K562 (cell line): ENCODE measurements around the gene CYB561A3. TPM values are rescaled to one million over a fixed set of nuclear protein-coding genes. Genes with fewer than 3 reads are reported as not detected.

Experiments
- ATAC-seq: fragments of 200-7000 bp; cut with Tn5 transposase; 3 replicates; pipeline ENCODE4 v1.9.1; 2020; ENCODE audit warnings: moderate library complexity
- BruUV-seq: library from RNA; stranded (reverse); fragments of 400-500 nt; replicated peaks from 2 replicates; lab custom pipeline; 2021; lab: Mats Ljungman, UMichigan
- CTCF ChIA-PET: fragments of 300-600 bp; formaldehyde crosslinking; extraction: SDS; loops from one replicate; lab custom pipeline; 2021; ENCODE audit warnings: low intra/inter-chr PET ratio; lab: Yijun Ruan, JAX
- POLR2A ChIA-PET: fragments of 300-600, 350-650 bp; sonication (Branson Sonifier 250); formaldehyde crosslinking; extraction: SDS; loops from one replicate; lab custom pipeline; 2021; ENCODE audit warnings: antibody characterized with exemption, inconsistent platforms; lab: Yijun Ruan, JAX
- DNase-seq, 4 experiments: peaks; one replicate each; pipeline versions ENCODE4 v3.0.0 to v3.0.0-alpha.2; 2011 to 2018; ENCODE audit warnings: low spot score in 3 of 4, mixed read lengths in 3 of 4; ENCODE audit errors: extremely low read depth in 1 of 4
- FAIRE-seq: peaks from 2 replicates; lab custom pipeline; 2011; peaks lifted over from hg19 to GRCh38; lab: Jason Lieb, UNC
- H2AFZ ChIP-seq: 2 replicates; pipeline ENCODE4 v1.6.0; 2011; ENCODE audit warnings: low read depth, low read length, control low read depth, inconsistent platforms
- H3K27ac ChIP-seq: fragments of 200-600 bp; 3 replicates; pipeline ENCODE4 v1.8.0; 2011; ENCODE audit warnings: low read depth, mild to moderate bottlenecking, control low read depth, inconsistent platforms, low read length, moderate library complexity, mixed read lengths; ENCODE audit errors: extremely low read depth
- H3K27me3 ChIP-seq, 2 experiments: fragments of 300-600 bp in 1 of 2; 2 replicates in 1 of 2; 3 replicates in 1 of 2; pipeline versions ENCODE4 v1.6.0 to v1.8.0; 2011; ENCODE audit warnings: inconsistent platforms in 2 of 2, low read length in 2 of 2, mild to moderate bottlenecking in 1 of 2, mixed read lengths in 1 of 2, moderate library complexity in 1 of 2; ENCODE audit not compliant: control insufficient read depth in 2 of 2, insufficient read depth in 2 of 2
- H3K36me3 ChIP-seq: fragments of 300-600 bp; 3 replicates; pipeline ENCODE4 v1.8.0; 2011; ENCODE audit warnings: mild to moderate bottlenecking, low read length, inconsistent platforms; ENCODE audit not compliant: control insufficient read depth, insufficient read depth
- H3K4me1 ChIP-seq, 2 experiments: fragments of 200-600 bp in 1 of 2; replicated peaks in 1 of 2; 2 replicates in 1 of 2; 3 replicates in 1 of 2; pipeline versions ENCODE4 v1.5.1 to v1.8.0; 2011; ENCODE audit warnings: inconsistent platforms in 2 of 2, low read length in 2 of 2, mild to moderate bottlenecking in 1 of 2, mixed read lengths in 1 of 2, moderate library complexity in 1 of 2; ENCODE audit not compliant: control insufficient read depth in 2 of 2, insufficient read depth in 2 of 2
- H3K4me2 ChIP-seq: 2 replicates; pipeline ENCODE4 v1.6.1; 2011; ENCODE audit warnings: low read length, control low read depth, inconsistent platforms, mixed read lengths; ENCODE audit not compliant: insufficient read depth
- H3K4me3 ChIP-seq: fragments of 200-600 bp; sonication (generic), shearing (Covaris generic); 2 replicates; pipeline ENCODE4 v1.5.1; 2016; ENCODE audit warnings: control low read depth, inconsistent platforms
- H3K79me2 ChIP-seq: fragments of 200-600 bp; 3 replicates; pipeline ENCODE4 v1.8.0; 2011; ENCODE audit warnings: low read length, inconsistent platforms; ENCODE audit not compliant: control insufficient read depth, insufficient read depth
- H3K9ac ChIP-seq, 2 experiments: 2 replicates each; pipeline versions ENCODE4 v1.6.0 to v1.6.1; 2011; ENCODE audit warnings: low read depth in 2 of 2, low read length in 2 of 2, control low read depth in 1 of 2, inconsistent platforms in 1 of 2, mild to moderate bottlenecking in 1 of 2, mixed read lengths in 1 of 2; ENCODE audit not compliant: insufficient read depth in 1 of 2
- H3K9me1 ChIP-seq: one replicate; pipeline ENCODE4 v1.6.0; 2011; ENCODE audit warnings: inconsistent platforms, mild to moderate bottlenecking, low read length, moderate library complexity; ENCODE audit not compliant: control insufficient read depth, insufficient read depth
- H3K9me3 ChIP-seq: replicated peaks from 2 replicates; pipeline ENCODE4 v1.5.1; 2011; ENCODE audit warnings: low read depth, low read length, inconsistent platforms; ENCODE audit not compliant: control insufficient read depth, insufficient read depth
- H4K20me1 ChIP-seq: replicated peaks from 2 replicates; pipeline ENCODE4 v1.6.1; 2011; ENCODE audit warnings: low read length, inconsistent platforms, mixed read lengths; ENCODE audit not compliant: control insufficient read depth, insufficient read depth
- BCOR ChIP-seq: fragments of 450-650 bp; IDR thresholded peaks from 2 replicates; pipeline ENCODE4 v1.6.1; 2016
- BRD4 ChIP-seq: fragments of 200-600 bp; sonication (generic); IDR thresholded peaks from 2 replicates; pipeline ENCODE4 v1.6.1; 2017; ENCODE audit warnings: inconsistent platforms
- CEBPB ChIP-seq: fragments of 450-650 bp; IDR thresholded peaks from 2 replicates; pipeline ENCODE4 v1.6.1; 2016; ENCODE audit warnings: missing genetic modification characterization, missing compliant biosample characterization
- CHCHD3 ChIP-seq: fragments of 250-450 bp; sonication (Bioruptor Pico); IDR thresholded peaks from 2 replicates; pipeline ENCODE4 v2.1.2; 2022; ENCODE audit warnings: mild to moderate bottlenecking
- HNRNPH1 ChIP-seq: fragments of 200-400 bp; formaldehyde crosslinking; optimal IDR thresholded peaks from 2 replicates; pipeline ENCODE3; 2017; ENCODE audit warnings: low read depth, mild to moderate bottlenecking, low read length, moderate library complexity
- JUND ChIP-seq, 2 experiments: IDR thresholded peaks; 2 replicates in 1 of 2; 3 replicates in 1 of 2; pipeline ENCODE4 v1.6.1; 2011; ENCODE audit warnings: borderline replicate concordance in 2 of 2, low read depth in 2 of 2, low read length in 2 of 2, improper control_type of control experiment in 1 of 2, missing biosample characterization in 1 of 2, missing genetic modification characterization in 1 of 2, missing genetic modification reagents in 1 of 2
- MYBL2 ChIP-seq, 2 experiments: fragments of 450-650 bp in 1 of 2; sonication (generic) in 1 of 2; formaldehyde crosslinking in 1 of 2; IDR thresholded peaks; 2 replicates each; pipeline versions ENCODE4 v1.6.1 to v1.8.1; 2017 to 2022; ENCODE audit warnings: borderline replicate concordance in 1 of 2, inconsistent platforms in 1 of 2, low read depth in 1 of 2, mild to moderate bottlenecking in 1 of 2, missing genetic modification reagents in 1 of 2, moderate library complexity in 1 of 2
- NBN ChIP-seq: fragments of 450-650 bp; IDR thresholded peaks from 2 replicates; pipeline ENCODE4 v1.6.1; 2016; ENCODE audit warnings: low read depth, mild to moderate bottlenecking
- NCOR1 ChIP-seq: fragments of 450-650 bp; IDR thresholded peaks from 2 replicates; pipeline ENCODE4 v1.6.1; 2016; ENCODE audit warnings: mild to moderate bottlenecking, moderate library complexity
- NFRKB ChIP-seq: fragments of 450-650 bp; IDR thresholded peaks from 2 replicates; pipeline ENCODE4 v1.6.1; 2016; ENCODE audit warnings: low read depth
- PTTG1 ChIP-seq: fragments of 450-650 bp; IDR thresholded peaks from 2 replicates; pipeline ENCODE4 v1.6.1; 2016; ENCODE audit warnings: low read depth, mild to moderate bottlenecking, missing genetic modification characterization, missing compliant biosample characterization
- SAFB2 ChIP-seq: fragments of 200-400 bp; formaldehyde crosslinking; IDR thresholded peaks from 2 replicates; pipeline ENCODE4 v1.6.1; 2018; ENCODE audit warnings: borderline replicate concordance, low read length, low read depth, moderate library complexity; ENCODE audit not compliant: severe bottlenecking
- TAF15 ChIP-seq: fragments of 200-400 bp; formaldehyde crosslinking; IDR thresholded peaks from 2 replicates; pipeline ENCODE4 v1.6.1; 2017; ENCODE audit warnings: mild to moderate bottlenecking, low read depth, low read length, moderate library complexity
- TCF7L2 ChIP-seq: fragments of 150-350 bp; IDR thresholded peaks from 2 replicates; pipeline ENCODE4 v1.6.1; 2016; ENCODE audit warnings: low read depth, mild to moderate bottlenecking, low read length, moderate library complexity
- THAP7 ChIP-seq: fragments of 250-450 bp; sonication (Bioruptor Pico); IDR thresholded peaks from 2 replicates; pipeline ENCODE4 v1.5.0; 2021
- ZBTB1 ChIP-seq: sonication (generic); formaldehyde crosslinking; IDR thresholded peaks from 2 replicates; pipeline ENCODE4 v1.8.1; 2023; ENCODE audit warnings: missing genetic modification reagents, low read depth, mild to moderate bottlenecking, borderline replicate concordance
- ZNF263 ChIP-seq: sonication (generic); formaldehyde crosslinking; IDR thresholded peaks from 2 replicates; pipeline ENCODE4 v1.8.0; 2022; ENCODE audit warnings: mild to moderate bottlenecking, missing genetic modification reagents, borderline replicate concordance
- ZNF316 ChIP-seq: fragments of 450-650 bp; IDR thresholded peaks from 2 replicates; pipeline ENCODE4 v1.6.1; 2016
- ZNF384 ChIP-seq: IDR thresholded peaks from 2 replicates; pipeline ENCODE4 v1.6.1; 2012; ENCODE audit warnings: low read depth, low read length, improper control_type of control experiment
- ZNF780A ChIP-seq: fragments of 250-450 bp; sonication (Bioruptor Pico); IDR thresholded peaks from 2 replicates; pipeline ENCODE4 v1.5.0; 2021; ENCODE audit warnings: mild to moderate bottlenecking
- WGBS: fragments of 100-300 bp; shearing (Covaris generic); methylation state at CpG from one replicate; pipeline ENCODE4 v1.1.6; 2016; ENCODE audit warnings: low coverage, mixed read lengths; ENCODE audit not compliant: insufficient coverage; ENCODE audit errors: missing lambda C conversion rate; 5-methylcytosine and 5-hydroxymethylcytosine counted together
- in situ Hi-C: fragments of 300-500 bp; cut with MboI; formaldehyde crosslinking; loops from 4 replicates; pipeline ENCODE4 v1.15.0; 2018; ENCODE audit warnings: inconsistent platforms, mixed read lengths
- intact Hi-C: fragments of 100-400 bp; cut with micrococcal nuclease; formaldehyde crosslinking; loops from 2 replicates; pipeline ENCODE4 v1.14.2; 2022
- polyA plus RNA-seq, 8 experiments: library from polyadenylated mRNA; depleted of rRNA in 4 of 8; stranded (reverse) in 5 of 8; unstranded in 3 of 8; fragments of >200 nt; fragmentation: Nextera tagmentation in 2 of 8; fragmentation: Illumina TruSeq in 1 of 8; extraction: Ambion mirVana in 2 of 8; extraction: Trizol in 1 of 8; gene quantifications; 2 replicates each; pipeline versions ENCODE4 v1.2.1 to v1.2.3, GENCODE V29; 2011 to 2014; ENCODE audit warnings: inconsistent platforms in 1 of 8, missing spikeins in 1 of 8
- total RNA-seq, 7 experiments: library from RNA; depleted of rRNA in 6 of 7; stranded (reverse); fragments of >200 nt in 6 of 7; fragmentation: Illumina TruSeq in 2 of 7; extraction: Trizol in 2 of 7; gene quantifications; 2 replicates each; pipeline versions ENCODE4 v1.2.1 to v1.2.3, GENCODE V29; 2011 to 2021; ENCODE audit warnings: low replicate concordance in 1 of 7
- TF ChIP-seq, protein P1 (sequence below): fragments of 450-650 bp; IDR thresholded peaks from 2 replicates; pipeline ENCODE4 v1.6.1; 2017; ENCODE audit warnings: antibody characterized with exemption
- TF ChIP-seq, protein P2 (sequence below): fragments of 450-650 bp; IDR thresholded peaks from 2 replicates; pipeline ENCODE4 v1.6.1; 2016

The CYB561A3 gene
- total and polyA plus RNA-seq, 9 of the 15 experiments (the other 6 are each of a cell fraction or from before 2014, with no cell fraction given): 29.2 to 78.9 (median 37.9) TPM

DNA sequence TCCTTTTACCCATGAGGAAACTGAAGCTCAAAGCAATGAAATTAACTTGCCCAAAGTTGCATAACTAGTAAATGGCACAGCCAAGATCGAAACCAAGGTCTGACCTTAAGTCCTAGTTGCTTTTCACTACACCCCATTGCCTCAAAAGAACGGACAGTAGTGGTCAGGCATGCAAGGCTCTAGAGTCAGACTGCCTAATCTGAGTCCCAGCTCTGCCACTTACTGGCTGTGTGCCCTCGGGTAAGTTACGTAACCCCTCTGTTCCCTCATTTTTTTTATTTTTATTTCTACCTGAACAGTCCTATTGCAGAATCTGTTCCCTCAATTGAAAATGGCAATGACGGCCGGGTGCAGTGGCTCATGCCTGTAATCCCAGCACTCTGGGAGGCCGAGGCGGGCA lies 9.6 kb downstream of the CYB561A3 start:
- Histone ChIP-seq H3K9me1 (peaks cover 3% of the 10 kb centered on the region), H3K27me3 (no peaks in the 10 kb centered on the region), H3K9me3 (no peaks in the 10 kb centered on the region), H2AFZ (no peak overlapping the region), H3K36me3 (peaks cover 72% of the 10 kb centered on the region; the same call in 2 of the 3 replicates), H3K79me2 (no peaks in the 10 kb centered on the region; the same call in 2 of the 3 replicates), H3K27ac (no peak overlapping the region), H3K4me1 (peaks cover 30% of the 10 kb centered on the region in 2 experiments), H3K4me3 (no peak overlapping the region), H3K9ac (no peak overlapping the region), H4K20me1 (no peaks in the 10 kb centered on the region), H3K4me2 (no peak overlapping the region)
- intact Hi-C loops: no loop called here
- in situ Hi-C loops: no loop called here
- WGBS: 84% methylated on average over 8 of the region's 8 CpGs
- no peak for ATAC-seq
- ChIA-PET POLR2A (interaction anchor here (0.8 to 1.2 kb wide), 2 partner anchors 9 to 17 kb away, joined by 3 read pairs; partner anchors contain the start of gene CYB561A3), CTCF (no interaction called here)
- no peak for DNase-seq
- FAIRE-seq: no peak
- no TSS peak for BruUV-seq
- TF ChIP-seq ZNF780A (no peak), JUND (IDR thresholded peaks at IDR 0.05; ENCODE audit: borderline replicate concordance, low read depth, low read length) (no peak), JUND (tag; IDR thresholded peaks at IDR 0.05; ENCODE audit: borderline replicate concordance, low read depth, low read length) (no peak), ZNF384 (no peak), NCOR1 (no peak), ZNF263 (CRISPR knock-in tag) (no peak), TCF7L2 (no peak), CEBPB (tag) (peak; percentile 41), ZBTB1 (no peak), BCOR (peak; percentile 55; the same call in 1 of the 2 replicates), PTTG1 (tag) (no peak), CHCHD3 (no peak), ZNF316 (no peak), MYBL2 (IDR thresholded peaks at IDR 0.05; ENCODE audit: low read depth) (no peak), MYBL2 (CRISPR knock-in tag; IDR thresholded peaks at IDR 0.05; ENCODE audit: borderline replicate concordance) (no peak), NFRKB (no peak), SAFB2 (no peak), NBN (no peak), THAP7 (CRISPR knock-in tag) (no peak), HNRNPH1 (no peak), TAF15 (no peak), BRD4 (no peak)
- TF ChIP-seq, protein P1, sequence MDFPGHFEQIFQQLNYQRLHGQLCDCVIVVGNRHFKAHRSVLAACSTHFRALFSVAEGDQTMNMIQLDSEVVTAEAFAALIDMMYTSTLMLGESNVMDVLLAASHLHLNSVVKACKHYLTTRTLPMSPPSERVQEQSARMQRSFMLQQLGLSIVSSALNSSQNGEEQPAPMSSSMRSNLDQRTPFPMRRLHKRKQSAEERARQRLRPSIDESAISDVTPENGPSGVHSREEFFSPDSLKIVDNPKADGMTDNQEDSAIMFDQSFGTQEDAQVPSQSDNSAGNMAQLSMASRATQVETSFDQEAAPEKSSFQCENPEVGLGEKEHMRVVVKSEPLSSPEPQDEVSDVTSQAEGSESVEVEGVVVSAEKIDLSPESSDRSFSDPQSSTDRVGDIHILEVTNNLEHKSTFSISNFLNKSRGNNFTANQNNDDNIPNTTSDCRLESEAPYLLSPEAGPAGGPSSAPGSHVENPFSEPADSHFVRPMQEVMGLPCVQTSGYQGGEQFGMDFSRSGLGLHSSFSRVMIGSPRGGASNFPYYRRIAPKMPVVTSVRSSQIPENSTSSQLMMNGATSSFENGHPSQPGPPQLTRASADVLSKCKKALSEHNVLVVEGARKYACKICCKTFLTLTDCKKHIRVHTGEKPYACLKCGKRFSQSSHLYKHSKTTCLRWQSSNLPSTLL: no peak
- TF ChIP-seq, protein P2, sequence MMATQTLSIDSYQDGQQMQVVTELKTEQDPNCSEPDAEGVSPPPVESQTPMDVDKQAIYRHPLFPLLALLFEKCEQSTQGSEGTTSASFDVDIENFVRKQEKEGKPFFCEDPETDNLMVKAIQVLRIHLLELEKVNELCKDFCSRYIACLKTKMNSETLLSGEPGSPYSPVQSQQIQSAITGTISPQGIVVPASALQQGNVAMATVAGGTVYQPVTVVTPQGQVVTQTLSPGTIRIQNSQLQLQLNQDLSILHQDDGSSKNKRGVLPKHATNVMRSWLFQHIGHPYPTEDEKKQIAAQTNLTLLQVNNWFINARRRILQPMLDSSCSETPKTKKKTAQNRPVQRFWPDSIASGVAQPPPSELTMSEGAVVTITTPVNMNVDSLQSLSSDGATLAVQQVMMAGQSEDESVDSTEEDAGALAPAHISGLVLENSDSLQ: no peak
